Effector memory CD4-positive, alpha-beta T cell (primary cell): Measurements from ENCODE around the gene BCHE.

Experiments used
- DNase-seq, 3 donors: peaks; one replicate each; pipeline ENCODE4 v3.0.0-alpha.2; 2020
- H3K27ac ChIP-seq: 2 replicates; pipeline ENCODE4 v1.7.0; 2013; ENCODE audit warnings: mild to moderate bottlenecking, low read length, moderate library complexity; ENCODE audit not compliant: insufficient read depth, poor library complexity, severe bottlenecking
- H3K27me3 ChIP-seq: replicated peaks from 2 replicates; pipeline ENCODE4 v1.7.0; 2013; ENCODE audit warnings: mild to moderate bottlenecking, low read length; ENCODE audit not compliant: insufficient read depth, control insufficient read depth, poor library complexity, severe bottlenecking
- H3K36me3 ChIP-seq: 2 replicates; pipeline ENCODE4 v1.7.0; 2013; ENCODE audit warnings: mild to moderate bottlenecking, low read length, moderate library complexity; ENCODE audit not compliant: control insufficient read depth, insufficient read depth
- H3K4me1 ChIP-seq: 2 replicates; pipeline ENCODE4 v1.7.0; 2013; ENCODE audit warnings: low read length, mild to moderate bottlenecking; ENCODE audit not compliant: control insufficient read depth, insufficient read depth, poor library complexity, severe bottlenecking
- H3K4me3 ChIP-seq: 2 replicates; pipeline ENCODE4 v1.7.0; 2013; ENCODE audit warnings: low read length, low read depth, mild to moderate bottlenecking; ENCODE audit not compliant: insufficient read depth, poor library complexity, severe bottlenecking
- H3K9me3 ChIP-seq: 2 replicates; pipeline ENCODE4 v1.7.0; 2013; ENCODE audit warnings: mild to moderate bottlenecking, low read length, moderate library complexity; ENCODE audit not compliant: control insufficient read depth

The BCHE gene

GRCh38 chr3:165744025-165744424 is 93.2 kb downstream of the BCHE start:
- Histone ChIP-seq H3K4me3 (no peak overlapping the region), H3K27ac (no peak overlapping the region), H3K36me3 (no peaks in the 10 kb centered on the region), H3K4me1 (no peaks in the 10 kb centered on the region), H3K9me3 (no peaks in the 10 kb centered on the region), H3K27me3 (no peaks in the 10 kb centered on the region)
- no peak for DNase-seq

GRCh38 chr3:165742351-165742750 is 94.9 kb downstream of the BCHE start:
- H3K4me3 ChIP-seq, result no peak overlapping the region
- no peaks in the 10 kb centered on the region for H3K36me3 ChIP-seq
- no peak for DNase-seq
- no peaks in the 10 kb centered on the region for H3K9me3 ChIP-seq
- H3K27ac ChIP-seq, result no peak overlapping the region
- H3K27me3 ChIP-seq, result no peaks in the 10 kb centered on the region
- no peaks in the 10 kb centered on the region for H3K4me1 ChIP-seq

DNA sequence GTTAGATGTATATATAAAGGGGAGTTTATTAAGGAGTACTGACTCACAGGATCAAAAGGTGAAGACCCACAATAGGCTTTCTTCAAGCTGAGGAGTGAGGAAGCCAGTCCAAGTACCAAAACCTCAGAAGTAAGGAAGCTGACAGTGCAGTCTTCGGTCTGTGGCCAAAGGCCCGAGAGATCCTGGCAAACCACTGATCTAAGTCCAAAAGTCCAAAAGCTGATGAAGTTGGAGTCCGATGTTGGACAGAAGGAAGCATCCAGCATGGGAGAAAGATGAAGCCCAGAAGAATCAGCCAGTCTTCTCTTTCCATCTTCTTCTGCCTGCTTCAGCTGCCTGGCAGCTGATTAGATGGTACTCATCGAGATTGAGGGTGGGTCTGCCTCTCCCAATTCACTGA is 107.5 kb downstream of the BCHE start:
- no peaks in the 10 kb centered on the region for H3K4me1 ChIP-seq
- no peaks in the 10 kb centered on the region for H3K36me3 ChIP-seq
- DNase-seq, result no peak
- no peaks in the 10 kb centered on the region for H3K9me3 ChIP-seq
- no peak overlapping the region for H3K27ac ChIP-seq
- no peaks in the 10 kb centered on the region for H3K27me3 ChIP-seq
- H3K4me3 ChIP-seq, result no peak overlapping the region

DNA sequence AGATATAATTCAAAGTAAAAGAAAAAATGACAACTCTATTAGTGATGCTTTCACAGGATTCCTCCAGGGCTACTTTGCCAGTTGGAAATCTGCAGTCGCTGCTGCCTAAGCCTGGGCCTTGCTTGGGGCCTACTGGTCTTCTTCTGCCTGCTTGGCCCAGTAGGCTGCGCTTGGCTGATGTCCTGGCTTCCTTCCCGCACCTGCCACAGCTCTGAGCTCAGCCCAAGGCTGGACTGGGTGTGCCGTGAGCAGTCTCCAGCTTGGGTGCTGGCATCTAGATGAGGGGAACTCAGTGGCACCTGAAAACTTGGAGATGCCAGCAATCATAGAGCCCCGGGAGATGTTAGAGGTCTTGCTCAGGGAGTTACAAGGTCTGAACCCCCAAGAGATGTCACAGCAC is 108.3 kb downstream of the BCHE start:
- no peaks in the 10 kb centered on the region for H3K4me1 ChIP-seq
- no peak overlapping the region for H3K4me3 ChIP-seq
- H3K9me3 ChIP-seq, result no peaks in the 10 kb centered on the region
- H3K27me3 ChIP-seq, result no peaks in the 10 kb centered on the region
- H3K36me3 ChIP-seq, result no peaks in the 10 kb centered on the region
- DNase-seq, result no peak
- no peak overlapping the region for H3K27ac ChIP-seq

DNA sequence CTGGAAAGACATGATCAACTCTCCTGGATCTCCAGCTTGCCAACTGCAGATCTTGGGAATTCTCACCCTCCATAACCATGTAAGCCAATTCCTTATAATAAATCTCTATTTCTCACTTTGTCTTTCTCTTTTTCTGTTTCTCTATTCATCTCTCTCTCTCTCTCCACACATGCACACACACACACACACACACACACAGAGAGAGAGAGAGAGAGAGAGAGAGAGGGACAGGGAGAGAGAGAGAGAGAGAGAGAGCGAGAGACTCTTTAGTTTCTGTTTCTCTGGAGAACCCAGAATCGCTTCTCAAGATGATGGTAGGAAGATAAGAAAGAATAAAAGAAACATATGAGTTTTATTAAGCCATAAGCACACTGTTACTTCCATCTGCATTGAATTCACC is 111.9 kb downstream of the BCHE start:
- Histone ChIP-seq H3K4me1 (no peaks in the 10 kb centered on the region), H3K27me3 (no peaks in the 10 kb centered on the region), H3K27ac (no peak overlapping the region), H3K9me3 (no peaks in the 10 kb centered on the region), H3K36me3 (no peaks in the 10 kb centered on the region), H3K4me3 (no peak overlapping the region)
- no peak for DNase-seq
